AG04450 (cell line): Measurements from ENCODE around the gene PGBD1. TPM values are rescaled to one million over a fixed set of nuclear protein-coding genes. Genes with fewer than 3 reads are reported as not detected.

Source experiments
- CTCF ChIA-PET: fragments of 300-600, 350-600 bp; formaldehyde crosslinking; extraction: SDS; loops from one replicate; lab custom pipeline; 2022; ENCODE audit warnings: antibody characterized with exemption, inconsistent platforms; lab: Charles Lee
- POLR2A ChIA-PET: fragments of 350-600 bp; formaldehyde crosslinking; extraction: SDS; loops from one replicate; lab custom pipeline; 2021; ENCODE audit warnings: antibody characterized with exemption, inconsistent platforms; lab: Yijun Ruan, JAX
- DNase-seq: peaks from one replicate; pipeline ENCODE4 v3.0.0-alpha.2; 2011; ENCODE audit warnings: low read depth, low spot score
- H3K27ac ChIP-seq: one replicate; pipeline ENCODE4 v1.5.1; 2012; ENCODE audit warnings: low read depth, low read length, control low read depth
- H3K27me3 ChIP-seq: one replicate; pipeline ENCODE4 v1.6.0; 2012; ENCODE audit warnings: low read length; ENCODE audit not compliant: control insufficient read depth, insufficient read depth
- H3K4me3 ChIP-seq: 2 replicates; pipeline ENCODE4 v1.5.1; 2011; ENCODE audit warnings: mild to moderate bottlenecking, low read depth, low read length, control low read depth
- H3K9me3 ChIP-seq: 2 replicates; pipeline ENCODE4 v1.5.1; 2012; ENCODE audit warnings: low read length; ENCODE audit not compliant: control insufficient read depth, insufficient read depth
- CTCF ChIP-seq: IDR thresholded peaks from 2 replicates; pipeline ENCODE4 v1.5.1; 2011; ENCODE audit warnings: low read depth, low read length, control low read depth, inconsistent platforms
- polyA plus RNA-seq: library from polyadenylated mRNA; depleted of rRNA; stranded (reverse); fragments of >200 nt; gene quantifications from 2 replicates; pipeline ENCODE4 v1.2.3, GENCODE V29; 2011

The PGBD1 gene
- polyA plus RNA-seq, 1 experiment = 7.2 TPM

GRCh38 chr6:28240471-28240870 lies 40.9 kb upstream of the PGBD1 start:
- TF ChIP-seq CTCF = no peak
- Histone ChIP-seq H3K27me3 (no peaks in the 10 kb centered on the region), H3K9me3 (no peaks in the 10 kb centered on the region), H3K4me3 (no peak overlapping the region), H3K27ac (no peak overlapping the region)
- DNase-seq = no peak
- POLR2A ChIA-PET = interaction anchor here (0.6 kb wide), 1 partner anchor 11 kb away, joined by 5 read pairs; no protein-coding TSS in a partner anchor
- CTCF ChIA-PET = no interaction called here

- Histone ChIP-seq H3K27me3 (no peaks in the 10 kb centered on the region), H3K9me3 (no peaks in the 10 kb centered on the region), H3K27ac (no peak overlapping the region), H3K4me3 (no peak overlapping the region)
- ChIA-PET CTCF (no interaction called here), POLR2A (no interaction called here)
- no peak for TF ChIP-seq CTCF
- no peak for DNase-seq
Observed at GRCh38 chr6:28243946-28244345, 37.4 kb upstream of the PGBD1 start.

- POLR2A ChIA-PET = no interaction called here
- no peaks in the 10 kb centered on the region for H3K9me3 ChIP-seq
- no peak overlapping the region for H3K4me3 ChIP-seq
- no peak overlapping the region for H3K27ac ChIP-seq
- H3K27me3 ChIP-seq = no peaks in the 10 kb centered on the region
- DNase-seq = no peak
- TF ChIP-seq CTCF = no peak
- CTCF ChIA-PET = interaction anchor here (2.4 kb wide), 1 partner anchor 111 kb away, joined by 6 read pairs; no protein-coding TSS in a partner anchor
Observed at GRCh38 chr6:28245206-28245941, 36.0 kb upstream of the PGBD1 start.

GRCh38 chr6:28248916-28249315 lies 32.5 kb upstream of the PGBD1 start:
- Histone ChIP-seq H3K27ac (no peak overlapping the region), H3K27me3 (no peaks in the 10 kb centered on the region), H3K4me3 (no peak overlapping the region), H3K9me3 (no peaks in the 10 kb centered on the region)
- no peak for DNase-seq
- TF ChIP-seq CTCF = no peak
- POLR2A ChIA-PET = no interaction called here
- CTCF ChIA-PET = no interaction called here

GRCh38 chr6:28250747-28251146 lies 30.6 kb upstream of the PGBD1 start:
- H3K4me3 ChIP-seq = peak overlapping the region; percentile 94
- H3K27me3 ChIP-seq = no peaks in the 10 kb centered on the region
- no peak for TF ChIP-seq CTCF
- no peaks in the 10 kb centered on the region for H3K9me3 ChIP-seq
- POLR2A ChIA-PET = interaction anchor here (0.5 kb wide), 1 partner anchor 115 kb away, joined by 8 read pairs; no protein-coding TSS in a partner anchor
- DNase-seq = no peak
- CTCF ChIA-PET = no interaction called here
- no peak overlapping the region for H3K27ac ChIP-seq
